Ammon's horn (tissue), 1 donor: ENCODE measurements around the gene ROBO2.

Experiments
- DNase-seq: peaks from one replicate; pipeline ENCODE4 v3.0.0-alpha.2; 2016; ENCODE audit warnings: low spot score

Gene ROBO2

GRCh38 chr3:77102951-77103769 is 63.3 kb downstream of the ROBO2 start:
- DNase-seq, result no peak

- DNase-seq, result no peak
Observed at GRCh38 chr3:77122652-77123051, 82.8 kb downstream of the ROBO2 start.

GRCh38 chr3:77125966-77126365 is 86.1 kb downstream of the ROBO2 start:
- no peak for DNase-seq

- no peak for DNase-seq
Observed at GRCh38 chr3:77134769-77135168, 94.9 kb downstream of the ROBO2 start.

DNA sequence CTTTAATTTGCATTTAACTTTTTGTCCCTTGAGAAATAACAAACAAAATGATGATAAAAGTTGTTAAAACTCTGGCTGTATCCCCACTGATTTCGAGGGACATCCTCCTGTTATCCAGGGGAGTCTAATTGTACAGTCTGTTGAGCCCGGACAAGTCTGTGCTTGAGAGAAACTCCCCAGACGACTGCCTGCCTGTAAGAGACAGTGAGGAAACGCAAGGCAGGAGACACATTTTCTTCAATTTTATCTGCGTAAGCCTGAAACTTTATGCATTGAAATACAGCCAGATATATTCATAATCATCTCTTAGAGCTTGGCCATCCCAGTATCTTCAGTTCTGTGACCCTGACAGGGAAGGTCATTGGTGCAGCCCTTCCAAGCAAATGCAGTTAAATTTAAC is 97.7 kb downstream of the ROBO2 start:
- DNase-seq, result no peak

- no peak for DNase-seq
Observed at GRCh38 chr3:77139624-77140023, 99.7 kb downstream of the ROBO2 start.

DNA sequence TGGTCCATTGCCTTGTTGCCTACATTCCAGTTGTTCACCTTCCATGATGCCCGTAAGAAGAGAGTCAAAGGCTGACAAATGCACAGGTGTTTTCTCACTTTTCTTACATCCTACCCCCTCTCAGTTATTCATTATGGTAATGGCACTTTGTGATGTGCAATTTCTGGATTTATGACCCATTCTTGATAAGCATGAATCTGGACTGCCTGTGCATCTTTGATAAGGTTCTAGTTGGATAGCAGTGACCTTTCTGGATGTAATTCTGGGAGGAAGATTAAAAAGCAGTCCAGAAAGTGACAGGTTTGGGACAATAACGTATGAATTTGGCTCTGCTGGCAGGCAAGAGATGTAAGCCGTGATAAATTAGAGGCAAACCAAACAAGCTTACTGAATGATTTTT is 101.5 kb downstream of the ROBO2 start:
- DNase-seq, result no peak

GRCh38 chr3:77142578-77142977 is 102.7 kb downstream of the ROBO2 start:
- DNase-seq, result no peak

GRCh38 chr3:77146004-77146403 is 106.1 kb downstream of the ROBO2 start:
- no peak for DNase-seq

- DNase-seq, result no peak
Observed at GRCh38 chr3:77147836-77148578, 108.1 kb downstream of the ROBO2 start.

GRCh38 chr3:77149382-77149781 is 109.5 kb downstream of the ROBO2 start:
- DNase-seq, result no peak

DNA sequence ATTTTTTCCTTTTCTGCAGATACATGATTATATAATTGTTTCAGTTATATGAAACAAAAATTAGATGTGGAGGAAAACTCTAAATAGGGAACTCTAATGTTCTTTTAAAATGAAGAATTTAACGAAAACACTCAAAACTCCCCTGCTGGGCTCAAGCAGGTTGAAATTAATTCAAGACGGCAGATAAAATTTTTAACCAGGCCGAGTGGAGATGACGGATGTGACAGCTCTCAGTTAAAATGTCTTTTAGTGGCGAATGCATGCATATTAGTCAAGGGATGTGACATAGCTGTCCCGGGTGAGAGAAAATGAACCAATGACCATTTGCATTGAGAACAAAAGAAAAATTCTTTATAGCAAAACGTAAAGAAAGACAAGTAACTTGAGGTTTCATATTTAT is 110.1 kb downstream of the ROBO2 start:
- no peak for DNase-seq

DNA sequence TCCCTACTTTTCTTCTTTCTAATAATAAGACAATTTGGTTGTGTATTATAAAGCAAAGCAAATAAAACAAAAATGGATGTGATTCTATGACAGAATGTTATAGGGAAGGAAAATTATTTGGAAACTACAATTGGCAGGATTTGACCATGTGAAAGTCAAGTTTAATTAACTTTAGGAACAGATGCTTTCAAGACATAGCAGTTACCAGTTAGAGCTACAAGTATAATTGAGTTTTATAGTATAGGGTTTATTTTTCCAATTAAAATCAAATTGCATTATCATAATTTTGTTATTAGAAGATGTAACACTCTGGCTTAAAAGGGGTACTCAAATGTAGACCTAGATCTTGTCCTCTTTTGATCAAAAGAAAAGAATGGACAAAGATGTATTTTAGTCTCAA is 110.9 kb downstream of the ROBO2 start:
- no peak for DNase-seq

GRCh38 chr3:77158730-77159581 is 119.1 kb downstream of the ROBO2 start:
- DNase-seq, result peak; percentile 13

DNA sequence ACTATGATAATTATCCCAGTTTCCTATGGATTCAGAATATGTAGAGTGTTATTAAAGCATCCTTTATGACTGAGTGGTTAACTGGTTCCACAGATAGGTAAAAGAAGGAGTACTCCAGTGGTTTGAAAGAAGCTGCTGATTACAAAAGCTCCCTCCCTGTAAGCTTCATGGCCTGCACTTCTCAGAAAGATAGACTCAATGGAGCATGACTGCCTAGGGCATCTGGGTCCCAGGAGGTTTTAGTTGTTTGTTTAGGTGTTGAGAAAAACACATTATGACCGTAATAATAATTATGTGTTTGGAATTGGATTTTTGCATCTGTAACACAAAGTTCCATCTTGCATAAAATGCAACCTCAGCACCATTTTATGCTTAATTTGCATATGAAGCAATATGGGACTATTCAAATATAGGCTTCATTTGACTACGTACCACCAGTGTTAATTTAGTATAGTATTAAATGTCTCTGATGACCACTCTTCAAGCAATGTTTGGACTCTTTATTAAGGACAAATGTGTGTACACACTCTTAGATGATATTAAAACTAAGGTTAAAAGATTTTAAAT is 121.1 kb downstream of the ROBO2 start:
- DNase-seq, result no peak

DNA sequence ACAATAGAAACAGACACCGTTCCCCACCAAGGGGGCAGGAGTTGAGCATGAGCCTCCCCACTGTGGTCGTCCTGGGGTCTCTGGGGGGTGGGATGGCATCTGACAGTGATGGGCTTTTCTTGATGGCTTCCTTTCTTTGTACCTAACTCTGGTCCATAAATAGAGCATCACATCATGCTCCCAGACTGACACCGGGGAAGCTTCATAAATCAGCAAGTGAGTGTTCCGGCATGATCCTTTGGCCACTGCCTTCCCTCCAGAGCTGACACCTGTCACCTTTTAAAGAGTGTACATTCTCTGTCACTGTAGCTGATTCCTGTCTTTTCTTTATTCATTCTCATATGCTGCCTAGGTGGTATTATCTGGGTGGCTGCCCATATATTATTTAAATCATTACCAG is 129.9 kb downstream of the ROBO2 start:
- DNase-seq, result no peak

DNA sequence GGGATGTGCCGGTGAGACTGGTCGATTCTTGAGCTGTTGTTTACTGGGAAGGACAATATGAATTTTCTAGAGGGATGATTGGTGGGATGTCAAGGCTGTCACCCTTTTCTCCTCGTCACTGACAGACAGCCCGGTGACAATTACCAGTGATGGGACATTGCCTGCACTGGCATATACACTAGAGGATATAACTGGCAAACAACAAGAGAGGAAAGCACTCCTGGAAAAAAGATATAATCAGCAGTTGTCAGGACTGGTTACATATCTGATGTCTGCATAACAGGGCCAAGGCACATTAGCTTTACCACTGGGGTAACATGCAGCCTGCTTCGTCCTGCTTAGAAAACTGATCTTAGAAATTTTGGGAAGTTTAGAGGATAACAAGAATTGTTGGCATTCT is 131.1 kb downstream of the ROBO2 start:
- no peak for DNase-seq

- DNase-seq, result no peak
Observed at GRCh38 chr3:77179762-77180161, 139.9 kb downstream of the ROBO2 start.

DNA sequence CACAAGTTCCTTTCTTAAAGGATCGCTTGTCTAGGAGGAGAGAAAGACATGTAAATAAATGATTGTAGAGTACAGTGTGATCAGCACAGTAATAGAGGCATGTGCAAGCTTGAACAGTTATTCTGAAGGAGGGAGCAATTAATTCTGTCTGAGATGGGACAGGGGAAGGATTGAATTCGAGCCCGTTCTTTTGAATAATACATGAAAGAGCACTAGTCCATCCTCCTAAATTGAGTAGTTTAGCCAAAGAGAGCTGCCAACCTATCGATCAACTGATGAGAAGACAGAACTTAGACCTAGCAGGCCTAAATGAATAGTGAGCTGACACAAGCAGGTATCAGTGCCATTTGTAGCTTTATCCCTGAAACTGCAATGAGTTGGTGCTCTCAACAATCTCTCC is 142.4 kb downstream of the ROBO2 start:
- no peak for DNase-seq

- DNase-seq, result no peak
Observed at GRCh38 chr3:77186319-77186718, 146.4 kb downstream of the ROBO2 start.

DNA sequence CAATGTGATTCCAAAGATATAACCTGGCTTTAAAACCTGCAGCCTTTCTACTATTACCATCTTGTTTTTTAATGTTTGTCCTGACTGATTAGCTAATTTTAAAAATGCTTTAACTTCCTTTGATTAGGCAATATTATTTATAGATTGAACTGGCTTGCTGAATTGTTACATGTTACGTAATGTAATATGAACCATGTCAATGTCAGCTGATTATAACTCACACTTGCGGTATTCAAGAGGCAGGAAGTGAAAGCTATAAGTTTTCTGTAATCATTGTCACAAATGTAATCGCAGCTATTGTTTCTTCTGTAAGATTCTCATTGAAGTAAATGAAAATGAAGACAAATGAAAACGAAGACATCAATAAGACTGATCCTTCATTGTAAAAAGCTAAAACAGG is 146.8 kb downstream of the ROBO2 start:
- DNase-seq, result no peak

DNA sequence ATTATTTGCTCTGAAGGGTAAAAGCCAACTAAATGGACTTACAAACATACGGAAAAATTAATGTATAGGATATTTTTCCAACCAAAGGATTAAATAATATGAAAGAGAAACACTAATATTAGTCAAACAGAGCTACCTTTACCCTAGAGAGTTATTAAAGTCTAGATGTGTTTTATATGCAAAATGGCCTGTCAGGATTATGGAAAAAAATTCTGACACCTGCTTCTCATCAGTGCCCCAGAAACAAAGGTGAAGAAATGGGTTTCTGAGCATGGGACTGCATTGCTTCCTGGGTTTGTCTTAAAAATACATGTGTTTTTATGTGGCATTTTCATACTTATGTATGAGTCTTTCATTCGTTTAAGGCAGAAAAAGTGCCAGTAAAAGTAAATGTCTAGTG is 148.3 kb downstream of the ROBO2 start:
- DNase-seq, result no peak
